Osteocyte (in vitro differentiated cells): Measurements from ENCODE around the gene LAT. TPM values are rescaled to one million over a fixed set of nuclear protein-coding genes. Genes with fewer than 3 reads are reported as not detected.

Source experiments
- DNase-seq: peaks from one replicate; pipeline ENCODE4 v3.0.0; 2021; ENCODE audit warnings: mixed read lengths; ENCODE audit not compliant: unreplicated experiment; ENCODE audit errors: extremely low spot score
- H3K27ac Mint-ChIP-seq: one replicate; pipeline ENCODE4 v1.8.0; 2021; ENCODE audit warnings: mild to moderate bottlenecking, mixed read lengths; ENCODE audit not compliant: unreplicated experiment
- H3K27me3 Mint-ChIP-seq: one replicate; pipeline ENCODE4 v1.8.0; 2021; ENCODE audit warnings: mixed read lengths; ENCODE audit not compliant: unreplicated experiment
- H3K36me3 Mint-ChIP-seq: one replicate; pipeline ENCODE4 v1.8.0; 2021; ENCODE audit warnings: mixed read lengths; ENCODE audit not compliant: unreplicated experiment
- H3K4me1 Mint-ChIP-seq: one replicate; pipeline ENCODE4 v1.8.0; 2021; ENCODE audit warnings: mixed read lengths; ENCODE audit not compliant: unreplicated experiment
- H3K4me3 Mint-ChIP-seq: one replicate; pipeline ENCODE4 v1.8.0; 2021; ENCODE audit warnings: mild to moderate bottlenecking, moderate library complexity, mixed read lengths; ENCODE audit not compliant: unreplicated experiment
- H3K9me3 Mint-ChIP-seq: one replicate; pipeline ENCODE4 v1.8.0; 2021; ENCODE audit warnings: mixed read lengths; ENCODE audit not compliant: unreplicated experiment
- total RNA-seq: library from RNA; stranded (reverse); gene quantifications from 2 replicates; pipeline ENCODE4 v1.2.1, GENCODE V29; 2021
- TF ChIP-seq, protein P1 (sequence below): fragments of 200-600 bp; sonication (generic); IDR thresholded peaks from 2 replicates; pipeline ENCODE4 v1.5.0; 2021; ENCODE audit warnings: antibody characterized with exemption, mild to moderate bottlenecking, moderate library complexity

The LAT gene
- total RNA-seq, 1 donor from 2014 or later: 12.0 TPM

DNA sequence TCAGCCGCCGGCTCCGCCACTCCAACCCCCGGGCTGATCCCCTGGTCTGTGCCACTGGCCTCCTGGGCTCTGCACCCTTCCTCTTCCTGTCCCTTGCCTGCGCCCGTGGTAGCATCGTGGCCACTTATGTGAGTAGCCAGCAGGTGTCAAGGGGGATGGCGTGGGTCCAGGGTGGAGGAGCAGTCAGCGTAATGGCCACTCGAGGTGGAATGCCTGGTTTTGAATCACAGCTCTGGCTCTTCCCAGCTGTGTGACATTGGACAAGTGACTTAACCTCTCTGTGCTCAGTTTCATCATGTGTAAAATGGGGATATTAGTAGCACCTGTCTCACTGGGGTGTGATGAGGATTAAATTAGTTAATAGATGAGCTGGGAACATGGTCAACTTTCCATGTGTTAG, 2.4 kb upstream of the LAT start:
- Mint-ChIP-seq H3K27me3 (no peaks in the 10 kb centered on the region), H3K27ac (no peak overlapping the region), H3K4me3 (no peak overlapping the region), H3K4me1 (no peaks in the 10 kb centered on the region), H3K36me3 (peaks cover 50% of the 10 kb centered on the region), H3K9me3 (peaks cover 5% of the 10 kb centered on the region)
- TF ChIP-seq, protein P1, sequence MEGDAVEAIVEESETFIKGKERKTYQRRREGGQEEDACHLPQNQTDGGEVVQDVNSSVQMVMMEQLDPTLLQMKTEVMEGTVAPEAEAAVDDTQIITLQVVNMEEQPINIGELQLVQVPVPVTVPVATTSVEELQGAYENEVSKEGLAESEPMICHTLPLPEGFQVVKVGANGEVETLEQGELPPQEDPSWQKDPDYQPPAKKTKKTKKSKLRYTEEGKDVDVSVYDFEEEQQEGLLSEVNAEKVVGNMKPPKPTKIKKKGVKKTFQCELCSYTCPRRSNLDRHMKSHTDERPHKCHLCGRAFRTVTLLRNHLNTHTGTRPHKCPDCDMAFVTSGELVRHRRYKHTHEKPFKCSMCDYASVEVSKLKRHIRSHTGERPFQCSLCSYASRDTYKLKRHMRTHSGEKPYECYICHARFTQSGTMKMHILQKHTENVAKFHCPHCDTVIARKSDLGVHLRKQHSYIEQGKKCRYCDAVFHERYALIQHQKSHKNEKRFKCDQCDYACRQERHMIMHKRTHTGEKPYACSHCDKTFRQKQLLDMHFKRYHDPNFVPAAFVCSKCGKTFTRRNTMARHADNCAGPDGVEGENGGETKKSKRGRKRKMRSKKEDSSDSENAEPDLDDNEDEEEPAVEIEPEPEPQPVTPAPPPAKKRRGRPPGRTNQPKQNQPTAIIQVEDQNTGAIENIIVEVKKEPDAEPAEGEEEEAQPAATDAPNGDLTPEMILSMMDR: no peak
- DNase-seq: no peak

- Mint-ChIP-seq H3K27me3 (no peaks in the 10 kb centered on the region), H3K27ac (no peak overlapping the region), H3K4me1 (no peaks in the 10 kb centered on the region), H3K36me3 (peaks cover 51% of the 10 kb centered on the region), H3K4me3 (no peak overlapping the region), H3K9me3 (peaks cover 7% of the 10 kb centered on the region)
- TF ChIP-seq, protein P1: no peak
- DNase-seq: no peak
These were observed 1.9 kb upstream of the LAT start for GRCh38 chr16:28982949-28983348.

GRCh38 chr16:28983644-28984043, 1.2 kb upstream of the LAT start:
- H3K36me3 Mint-ChIP-seq: peaks cover 47% of the 10 kb centered on the region
- H3K9me3 Mint-ChIP-seq: peaks cover 7% of the 10 kb centered on the region
- H3K27me3 Mint-ChIP-seq: no peaks in the 10 kb centered on the region
- no peaks in the 10 kb centered on the region for H3K4me1 Mint-ChIP-seq
- TF ChIP-seq, protein P1: no peak
- no peak overlapping the region for H3K27ac Mint-ChIP-seq
- DNase-seq: no peak
- no peak overlapping the region for H3K4me3 Mint-ChIP-seq

DNA sequence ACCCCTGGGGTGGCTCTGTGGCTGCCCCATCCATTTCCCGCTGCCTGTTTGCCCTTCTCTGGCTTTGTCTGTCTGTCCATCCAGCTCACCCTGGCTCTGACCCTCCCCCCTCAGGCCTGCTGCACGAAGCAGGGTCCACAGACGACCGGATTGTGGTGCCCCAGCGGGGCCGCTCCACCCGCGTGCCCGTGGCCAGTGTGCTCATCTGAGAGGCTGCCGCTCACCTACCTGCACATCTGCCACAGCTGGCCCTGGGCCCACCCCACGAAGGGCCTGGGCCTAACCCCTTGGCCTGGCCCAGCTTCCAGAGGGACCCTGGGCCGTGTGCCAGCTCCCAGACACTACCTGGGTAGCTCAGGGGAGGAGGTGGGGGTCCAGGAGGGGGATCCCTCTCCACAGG, 761 bp upstream of the LAT start:
- no peak for DNase-seq
- Mint-ChIP-seq H3K4me3 (no peak overlapping the region), H3K27ac (no peak overlapping the region), H3K27me3 (no peaks in the 10 kb centered on the region), H3K9me3 (peaks cover 7% of the 10 kb centered on the region), H3K4me1 (no peaks in the 10 kb centered on the region), H3K36me3 (peaks cover 47% of the 10 kb centered on the region)
- TF ChIP-seq, protein P1: no peak

GRCh38 chr16:28985211-28986041, 574 bp downstream of the LAT start:
- Mint-ChIP-seq H3K4me3 (no peak overlapping the region), H3K27me3 (no peaks in the 10 kb centered on the region), H3K4me1 (no peaks in the 10 kb centered on the region), H3K36me3 (peaks cover 50% of the 10 kb centered on the region), H3K27ac (no peak overlapping the region), H3K9me3 (peaks cover 7% of the 10 kb centered on the region)
- no peak for DNase-seq
- TF ChIP-seq, protein P1: no peak
